IPS-20b (cell line): Measurements from ENCODE around the gene PDE8A.

ENCODE experiments used
- H3K27ac ChIP-seq: one replicate; pipeline ENCODE4 v1.5.1; 2013; ENCODE audit warnings: low read length
- H3K27me3 ChIP-seq: 2 replicates; pipeline ENCODE4 v1.6.1; 2013; ENCODE audit warnings: mild to moderate bottlenecking, low read length, inconsistent platforms; ENCODE audit not compliant: insufficient read depth
- H3K36me3 ChIP-seq: 2 replicates; pipeline ENCODE4 v1.6.1; 2013; ENCODE audit warnings: low read depth, mild to moderate bottlenecking, inconsistent platforms, low read length, moderate library complexity; ENCODE audit not compliant: insufficient read depth
- H3K4me1 ChIP-seq: 2 replicates; pipeline ENCODE4 v1.6.1; 2013; ENCODE audit warnings: mild to moderate bottlenecking, control low read depth, inconsistent platforms, low read length, moderate library complexity; ENCODE audit not compliant: insufficient read depth
- H3K4me3 ChIP-seq: 2 replicates; pipeline ENCODE4 v1.5.1; 2013; ENCODE audit warnings: mild to moderate bottlenecking, low read length, inconsistent platforms
- H3K9ac ChIP-seq: 2 replicates; pipeline ENCODE4 v1.6.1; 2013; ENCODE audit warnings: low read depth, mild to moderate bottlenecking, inconsistent platforms, low read length, moderate library complexity
- H3K9me3 ChIP-seq: 2 replicates; pipeline ENCODE4 v1.6.1; 2013; ENCODE audit warnings: mild to moderate bottlenecking, low read depth, low read length, inconsistent platforms; ENCODE audit not compliant: insufficient read depth

PDE8A gene

DNA sequence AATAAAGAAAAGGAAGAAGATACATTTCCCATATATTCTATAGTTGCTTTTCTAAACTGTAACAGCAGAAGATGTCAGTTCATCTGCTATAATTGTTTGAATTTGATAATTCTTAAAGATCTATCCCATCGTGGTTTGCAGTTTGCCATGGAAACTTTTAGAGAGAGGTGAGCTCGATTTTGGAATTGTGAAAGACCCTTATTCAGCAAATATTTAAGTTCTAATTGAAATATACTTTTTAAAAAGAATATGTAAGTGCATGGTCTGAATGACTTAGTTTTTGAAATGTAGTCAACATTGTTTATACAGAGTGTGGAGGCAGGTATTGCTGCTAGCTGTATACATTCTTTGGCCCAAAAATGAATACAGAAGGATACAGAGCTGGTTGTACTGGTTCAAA lies 127.7 kb downstream of the PDE8A start:
- Histone ChIP-seq H3K36me3 (no peaks in the 10 kb centered on the region), H3K4me3 (no peak overlapping the region)

DNA sequence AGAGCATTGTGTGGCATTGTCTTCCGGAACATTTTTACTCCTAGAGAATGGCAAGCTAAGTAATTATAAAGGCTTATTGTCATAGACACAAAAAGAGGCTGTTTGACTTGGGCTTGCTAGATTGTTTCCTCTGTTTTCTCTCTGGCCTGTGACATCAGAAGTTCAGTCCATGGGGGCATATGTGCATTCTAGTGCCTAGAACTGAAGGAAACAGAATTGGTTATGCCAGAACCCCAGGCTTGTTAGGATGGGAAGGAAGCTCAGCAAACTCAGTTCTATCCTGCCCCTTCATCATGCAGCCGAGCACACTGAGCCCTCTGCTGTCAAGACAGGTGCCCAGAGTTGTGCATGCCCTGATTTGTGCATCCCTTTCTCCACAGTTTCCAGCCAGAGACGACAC lies 131.3 kb downstream of the PDE8A start:
- no peaks in the 10 kb centered on the region for H3K9me3 ChIP-seq
- no peak overlapping the region for H3K9ac ChIP-seq
- H3K4me3 ChIP-seq = no peak overlapping the region
- H3K27me3 ChIP-seq = no peaks in the 10 kb centered on the region
- H3K36me3 ChIP-seq = 0 out of 2 replicates have a peak, but pooled peaks cover 4% of the 10 kb centered on the region
- H3K4me1 ChIP-seq = no peaks in the 10 kb centered on the region
- H3K27ac ChIP-seq = no peak overlapping the region

More for the DNA sequence above, 127.7 kb downstream of the PDE8A start:
- Histone ChIP-seq H3K4me1 (no peaks in the 10 kb centered on the region), H3K9me3 (no peaks in the 10 kb centered on the region), H3K27me3 (no peaks in the 10 kb centered on the region), H3K27ac (no peak overlapping the region), H3K9ac (no peak overlapping the region)

DNA sequence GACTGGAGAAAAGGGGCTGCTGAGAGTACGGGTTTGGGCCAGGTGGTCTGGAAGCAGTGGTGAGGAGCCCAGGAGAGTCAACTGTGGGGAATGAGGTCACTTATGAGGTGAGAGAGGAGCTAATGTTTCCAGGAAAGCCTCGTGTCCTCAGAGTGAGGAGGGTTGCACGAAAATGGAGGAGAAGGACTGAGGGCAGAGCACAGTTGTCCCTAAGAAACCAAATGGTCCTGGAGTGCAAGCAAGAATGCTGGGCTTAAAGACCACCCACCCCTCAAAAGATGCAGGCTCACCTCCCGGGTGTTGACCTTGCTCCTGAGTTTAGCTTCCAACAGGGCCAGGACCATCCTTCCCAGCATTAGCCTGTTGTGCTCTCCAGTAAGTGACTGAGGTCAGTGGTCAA lies 133.2 kb downstream of the PDE8A start:
- no peak overlapping the region for H3K9ac ChIP-seq

DNA sequence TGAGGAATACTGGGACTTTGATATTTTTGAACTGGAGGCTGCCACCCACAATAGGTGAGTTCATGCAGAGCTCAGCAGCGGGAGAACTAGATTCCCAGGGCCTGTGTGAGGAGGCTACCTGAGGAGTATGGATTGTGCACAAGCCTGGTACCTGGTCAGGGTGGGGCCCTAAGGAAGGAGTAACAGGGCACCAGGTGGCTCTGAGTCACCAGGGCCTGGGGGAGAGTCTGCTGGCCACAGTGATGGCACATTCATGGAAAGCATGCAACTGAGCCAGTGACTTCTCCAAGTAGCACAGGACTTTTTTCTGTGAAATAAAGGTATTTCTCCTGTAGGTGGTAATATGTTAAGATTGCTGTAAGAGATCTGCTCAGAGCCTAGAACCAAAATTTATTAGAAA lies 134.4 kb downstream of the PDE8A start:
- no peak overlapping the region for H3K4me3 ChIP-seq
- H3K27me3 ChIP-seq = no peaks in the 10 kb centered on the region
- H3K27ac ChIP-seq = no peak overlapping the region
- H3K9ac ChIP-seq = no peak overlapping the region
- H3K9me3 ChIP-seq = no peaks in the 10 kb centered on the region
- no peaks in the 10 kb centered on the region for H3K4me1 ChIP-seq
- H3K36me3 ChIP-seq = 0 out of 2 replicates have a peak, but pooled peaks cover 4% of the 10 kb centered on the region

More for the DNA sequence above, 133.2 kb downstream of the PDE8A start:
- Histone ChIP-seq H3K4me1 (no peaks in the 10 kb centered on the region), H3K36me3 (0 out of 2 replicates have a peak, but pooled peaks cover 4% of the 10 kb centered on the region), H3K27ac (no peak overlapping the region), H3K9me3 (no peaks in the 10 kb centered on the region), H3K4me3 (no peak overlapping the region), H3K27me3 (no peaks in the 10 kb centered on the region)

DNA sequence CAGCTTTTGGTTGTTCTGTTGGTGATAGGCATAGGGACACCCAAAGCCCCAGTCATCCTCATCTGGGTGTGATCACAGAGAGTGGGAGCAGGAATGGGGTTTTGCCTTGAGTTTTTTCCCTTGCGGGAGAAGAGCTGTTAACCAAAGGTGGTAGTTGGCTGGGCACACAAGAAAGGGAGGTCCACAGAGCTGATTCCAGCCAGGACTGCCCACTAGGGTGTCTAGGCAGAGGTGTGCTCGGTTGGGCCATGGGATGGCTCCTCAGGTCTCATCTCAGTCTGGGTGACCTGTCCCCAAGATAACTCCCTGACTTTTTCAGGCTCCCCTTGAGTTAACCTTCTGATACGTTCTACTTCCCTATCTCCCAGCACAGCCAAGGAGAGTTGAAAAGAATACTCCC lies 134.8 kb downstream of the PDE8A start:
- Histone ChIP-seq H3K36me3 (0 out of 2 replicates have a peak, but pooled peaks cover 4% of the 10 kb centered on the region), H3K9ac (no peak overlapping the region), H3K4me3 (no peak overlapping the region), H3K27me3 (no peaks in the 10 kb centered on the region), H3K9me3 (no peaks in the 10 kb centered on the region), H3K4me1 (no peaks in the 10 kb centered on the region), H3K27ac (no peak overlapping the region)

DNA sequence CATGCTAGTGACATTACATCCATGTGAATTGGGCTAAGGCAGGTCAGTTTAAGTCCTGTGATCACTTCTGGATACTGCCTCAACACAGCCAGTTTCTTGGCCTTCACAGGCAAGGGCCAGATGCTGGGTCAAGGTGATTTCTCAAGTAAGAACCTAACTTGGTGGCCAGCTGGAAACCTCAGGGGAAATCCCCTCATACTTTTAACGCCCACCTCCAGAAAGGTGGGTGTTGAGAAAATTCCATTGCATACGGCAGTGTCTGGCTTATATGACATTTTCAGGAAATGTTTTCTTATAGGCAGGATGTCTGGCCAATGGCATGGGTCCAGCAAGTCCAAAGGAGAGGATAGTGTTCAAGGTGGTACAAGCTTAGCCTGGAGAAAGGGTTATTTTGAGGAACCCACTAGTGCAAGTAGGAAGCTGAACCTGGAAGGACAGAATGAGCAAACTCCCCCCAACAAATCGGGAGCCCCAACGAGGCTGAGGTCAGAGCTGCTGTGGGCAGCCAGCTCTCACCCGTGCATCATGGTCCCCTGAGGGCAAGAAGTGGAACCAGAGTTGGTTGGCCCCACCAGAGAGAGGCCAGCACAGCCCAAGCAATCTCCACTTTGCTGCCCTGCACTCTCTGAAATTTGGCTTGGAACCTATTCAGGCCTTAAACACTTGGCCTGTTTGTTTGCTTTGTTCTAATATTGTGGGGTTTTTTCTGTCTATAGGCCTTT lies 135.4 kb downstream of the PDE8A start:
- H3K9ac ChIP-seq = no peak overlapping the region
- no peaks in the 10 kb centered on the region for H3K27me3 ChIP-seq
- H3K27ac ChIP-seq = no peak overlapping the region
- no peaks in the 10 kb centered on the region for H3K4me1 ChIP-seq
- H3K4me3 ChIP-seq = no peak overlapping the region
- 0 out of 2 replicates have a peak, but pooled peaks cover 4% of the 10 kb centered on the region for H3K36me3 ChIP-seq
- no peaks in the 10 kb centered on the region for H3K9me3 ChIP-seq

DNA sequence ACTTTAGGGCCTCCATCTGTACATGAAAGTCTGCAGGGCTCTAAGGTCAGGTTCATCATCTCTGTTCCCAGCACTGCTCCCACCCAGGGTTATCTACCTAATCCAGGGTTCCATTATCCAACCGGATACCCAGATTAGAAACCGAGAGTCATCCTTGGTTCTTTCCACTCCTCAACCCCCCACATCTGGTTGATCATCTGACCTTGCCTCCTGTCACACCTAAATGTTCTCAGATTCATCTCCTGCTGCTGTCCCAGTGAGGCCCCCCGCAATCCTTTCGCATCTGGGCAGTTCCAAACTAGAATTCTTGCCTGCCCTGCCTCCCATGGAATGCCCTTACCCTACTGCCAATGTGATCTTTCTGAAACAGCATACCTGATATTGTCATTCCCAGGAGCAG lies 136.5 kb downstream of the PDE8A start:
- H3K27ac ChIP-seq = no peak overlapping the region
- 0 out of 2 replicates have a peak, but pooled peaks cover 4% of the 10 kb centered on the region for H3K36me3 ChIP-seq
- H3K27me3 ChIP-seq = no peaks in the 10 kb centered on the region
- no peak overlapping the region for H3K9ac ChIP-seq
- H3K9me3 ChIP-seq = no peaks in the 10 kb centered on the region
- no peaks in the 10 kb centered on the region for H3K4me1 ChIP-seq
- H3K4me3 ChIP-seq = no peak overlapping the region

DNA sequence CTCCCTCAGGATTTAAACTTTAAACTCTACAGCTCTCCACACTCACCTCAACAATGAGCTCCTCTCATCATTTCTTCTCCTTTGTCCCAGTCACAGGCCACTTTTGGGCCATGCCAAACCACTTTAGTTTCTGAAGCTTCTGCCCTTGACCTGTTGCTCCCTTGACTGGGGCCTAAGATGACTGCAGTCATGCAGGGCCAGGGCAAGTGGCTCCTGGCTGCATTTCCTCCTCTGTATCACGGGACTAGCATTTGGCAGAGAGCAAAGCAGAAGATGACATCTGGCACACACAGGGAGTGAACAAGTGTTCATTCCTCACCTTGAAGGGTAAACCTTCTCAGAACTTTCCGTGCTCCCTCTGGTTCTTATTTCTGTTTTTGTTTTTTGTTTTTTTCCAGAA lies 136.9 kb downstream of the PDE8A start:
- Histone ChIP-seq H3K27me3 (no peaks in the 10 kb centered on the region), H3K4me1 (no peaks in the 10 kb centered on the region), H3K27ac (no peak overlapping the region), H3K9me3 (no peaks in the 10 kb centered on the region), H3K9ac (no peak overlapping the region), H3K36me3 (0 out of 2 replicates have a peak, but pooled peaks cover 4% of the 10 kb centered on the region), H3K4me3 (no peak overlapping the region)

DNA sequence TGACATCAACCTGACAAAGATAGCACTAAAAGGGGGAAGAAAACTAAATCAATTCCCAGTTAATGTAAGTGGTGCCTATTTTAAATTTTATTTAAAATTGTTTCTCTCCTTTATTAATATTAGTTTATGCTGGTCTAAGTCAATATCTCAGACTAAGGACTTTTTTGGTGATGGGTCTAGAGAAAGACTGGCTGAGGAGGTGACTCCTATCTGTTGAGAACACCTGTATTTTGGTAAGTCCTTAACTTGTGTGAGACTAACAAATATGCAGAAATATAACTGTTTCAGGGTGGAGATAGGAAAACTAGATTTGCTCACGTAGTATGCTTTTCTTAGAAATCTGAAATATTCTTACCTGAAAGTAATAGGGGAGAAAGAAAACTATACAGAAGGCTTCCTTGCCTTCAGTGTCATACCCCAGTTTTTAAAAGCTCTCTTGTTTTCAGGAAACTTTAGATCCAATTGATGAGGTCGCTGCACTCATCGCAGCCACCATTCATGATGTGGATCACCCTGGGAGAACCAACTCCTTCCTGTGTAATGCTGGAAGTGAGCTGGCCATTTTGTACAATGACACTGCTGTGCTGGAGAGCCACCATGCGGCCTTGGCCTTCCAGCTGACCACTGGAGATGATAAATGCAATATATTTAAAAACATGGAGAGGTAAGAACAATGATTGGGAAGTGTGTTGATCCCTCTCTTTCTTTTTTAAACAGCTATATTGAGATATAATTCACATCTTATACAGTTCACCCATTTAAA lies 138.9 kb downstream of the PDE8A start:
- Histone ChIP-seq H3K27ac (no peak overlapping the region), H3K4me3 (no peak overlapping the region), H3K9ac (no peak overlapping the region), H3K9me3 (no peaks in the 10 kb centered on the region), H3K4me1 (peaks cover 8% of the 10 kb centered on the region), H3K27me3 (no peaks in the 10 kb centered on the region), H3K36me3 (0 out of 2 replicates have a peak, but pooled peaks cover 4% of the 10 kb centered on the region)

DNA sequence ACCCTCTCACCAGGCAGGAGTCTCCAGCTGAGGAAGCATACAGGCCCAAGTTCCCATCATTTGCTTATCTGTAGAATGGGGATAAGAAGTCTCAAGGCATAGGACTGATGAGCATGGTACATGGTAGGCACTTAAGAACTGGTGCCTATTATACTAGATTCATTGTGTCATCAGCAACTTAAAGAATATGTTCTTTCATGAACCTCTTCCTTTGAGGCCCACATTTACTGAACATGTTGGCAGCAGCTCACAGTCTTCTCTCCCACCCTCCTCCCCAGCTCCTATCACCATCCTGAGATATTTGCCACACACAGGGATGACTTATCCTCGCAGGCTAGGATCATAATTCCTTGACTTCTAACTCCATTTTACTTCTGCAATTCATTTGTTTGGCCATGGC lies 142.5 kb downstream of the PDE8A start:
- H3K27ac ChIP-seq = no peak overlapping the region
- no peaks in the 10 kb centered on the region for H3K9me3 ChIP-seq
- no peaks in the 10 kb centered on the region for H3K36me3 ChIP-seq
- no peak overlapping the region for H3K4me3 ChIP-seq
- H3K4me1 ChIP-seq = peaks cover 8% of the 10 kb centered on the region
- H3K27me3 ChIP-seq = no peaks in the 10 kb centered on the region
- H3K9ac ChIP-seq = no peak overlapping the region

DNA sequence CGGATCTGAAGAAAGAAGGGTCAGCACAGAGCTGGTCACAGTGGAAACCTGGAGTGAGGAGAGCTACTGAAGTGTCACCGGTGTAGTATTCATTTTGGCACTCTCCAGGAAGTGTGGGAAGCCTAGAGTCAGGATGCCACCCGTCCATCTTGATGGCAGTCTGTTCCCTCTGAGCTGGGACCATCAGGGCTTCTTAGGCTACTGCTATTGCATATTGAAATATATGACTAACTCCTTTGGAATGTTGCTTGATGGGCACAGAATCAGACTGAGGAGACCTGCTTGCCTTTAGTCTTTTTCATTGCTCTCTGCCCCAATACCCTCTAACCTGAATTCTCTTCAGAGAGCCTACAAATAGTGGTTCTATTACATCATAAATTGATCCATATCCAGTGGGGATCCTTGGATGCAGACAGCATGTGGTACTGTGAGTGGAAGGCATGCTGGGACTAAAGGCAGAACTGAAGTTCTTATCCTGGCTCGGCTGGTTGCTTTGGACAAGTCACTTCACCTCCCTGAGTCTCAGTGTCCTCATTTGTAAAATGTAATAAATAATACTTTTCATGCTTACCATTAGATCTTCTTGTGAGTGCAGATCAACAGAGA lies 143.5 kb downstream of the PDE8A start:
- no peaks in the 10 kb centered on the region for H3K9me3 ChIP-seq
- no peak overlapping the region for H3K4me3 ChIP-seq
- H3K9ac ChIP-seq = no peak overlapping the region
- H3K27ac ChIP-seq = no peak overlapping the region
- H3K4me1 ChIP-seq = peaks cover 8% of the 10 kb centered on the region
- no peaks in the 10 kb centered on the region for H3K27me3 ChIP-seq
- H3K36me3 ChIP-seq = no peaks in the 10 kb centered on the region
